GM12874 (cell line): ENCODE measurements around the gene SAMHD1.

Experiments
- CTCF ChIP-seq: IDR thresholded peaks from 2 replicates; pipeline ENCODE4 v1.5.1; 2011; ENCODE audit warnings: low read depth, mild to moderate bottlenecking, control low read depth, low read length, moderate library complexity; ENCODE audit not compliant: insufficient read depth

SAMHD1 gene

GRCh38 chr20:36937402-36937770 is 14.1 kb downstream of the SAMHD1 start:
- no peak for TF ChIP-seq CTCF

- no peak for TF ChIP-seq CTCF
These were observed 15.2 kb downstream of the SAMHD1 start for GRCh38 chr20:36936341-36936740.

GRCh38 chr20:36932476-36933426 is 18.8 kb downstream of the SAMHD1 start:
- TF ChIP-seq CTCF = no peak

- TF ChIP-seq CTCF = no peak
These were observed 21.8 kb downstream of the SAMHD1 start for GRCh38 chr20:36929691-36930090.

GRCh38 chr20:36929290-36929689 is 22.2 kb downstream of the SAMHD1 start:
- no peak for TF ChIP-seq CTCF

- TF ChIP-seq CTCF = no peak
These were observed 23.8 kb downstream of the SAMHD1 start for GRCh38 chr20:36927704-36928103.

GRCh38 chr20:36926653-36927200 is 24.8 kb downstream of the SAMHD1 start:
- TF ChIP-seq CTCF = no peak
